Fibroblast of the aortic adventitia (primary cell): ENCODE data around the gene C1QTNF12. TPM values are rescaled to one million over a fixed set of nuclear protein-coding genes. Genes with fewer than 3 reads are reported as not detected.

Experiments
- DNase-seq: peaks from one replicate; pipeline ENCODE4 v3.0.0-alpha.2; 2010; ENCODE audit warnings: low read depth
- H3K4me3 ChIP-seq: 2 replicates; pipeline ENCODE4 v1.5.1; 2011; ENCODE audit warnings: low read depth, mild to moderate bottlenecking, control low read depth, low read length, moderate library complexity
- CTCF ChIP-seq: IDR thresholded peaks from 2 replicates; pipeline ENCODE4 v1.5.1; 2011; ENCODE audit warnings: mild to moderate bottlenecking, low read length, control low read depth, inconsistent platforms; ENCODE audit not compliant: insufficient read depth
- total RNA-seq: library from RNA; depleted of rRNA; stranded (reverse); fragments of >200 nt; gene quantifications from 2 replicates; pipeline ENCODE4 v1.2.3, GENCODE V29; 2012; ENCODE audit warnings: low replicate concordance

C1QTNF12 gene
- total RNA-seq, 1 donor, result 1.4 TPM

GRCh38 chr1:1280782-1281481, 34.4 kb upstream of the C1QTNF12 start:
- DNase-seq, result no peak
- TF ChIP-seq CTCF, result no peak

GRCh38 chr1:1279028-1279427, 32.5 kb upstream of the C1QTNF12 start:
- no peak for TF ChIP-seq CTCF
- no peak overlapping the region for H3K4me3 ChIP-seq
- no peak for DNase-seq

More at GRCh38 chr1:1280782-1281481, 34.4 kb upstream of the C1QTNF12 start:
- no peak overlapping the region for H3K4me3 ChIP-seq

- no peak overlapping the region for H3K4me3 ChIP-seq
- no peak for DNase-seq
- no peak for TF ChIP-seq CTCF
These were observed 32.1 kb upstream of the C1QTNF12 start for GRCh38 chr1:1278620-1279019.

GRCh38 chr1:1275836-1276235, 29.3 kb upstream of the C1QTNF12 start:
- TF ChIP-seq CTCF, result no peak
- DNase-seq, result no peak
- H3K4me3 ChIP-seq, result no peak overlapping the region

- no peak for DNase-seq
- no peak for TF ChIP-seq CTCF
- peak overlapping the region; percentile 77 for H3K4me3 ChIP-seq
These were observed 28.5 kb upstream of the C1QTNF12 start for GRCh38 chr1:1274931-1275431.

- no peak for TF ChIP-seq CTCF
- no peak for DNase-seq
- peak overlapping the region; percentile 77 for H3K4me3 ChIP-seq
These were observed 27.9 kb upstream of the C1QTNF12 start for GRCh38 chr1:1274299-1274930.
